K562 (cell line): ENCODE results near the gene CCL21. TPM values are rescaled to one million over a fixed set of nuclear protein-coding genes. Genes with fewer than 3 reads are reported as not detected.

Source experiments
- BRD4 ChIP-seq: fragments of 200-600 bp; sonication (generic); IDR thresholded peaks from 2 replicates; pipeline ENCODE4 v1.6.1; 2017; ENCODE audit warnings: inconsistent platforms
- CBX3 ChIP-seq, 2 experiments: IDR thresholded peaks; 1 replicate in 1 of 2; 2 replicates in 1 of 2; pipeline ENCODE4 v1.6.1; 2012; ENCODE audit warnings: inconsistent platforms in 2 of 2, low read length in 2 of 2, borderline replicate concordance in 1 of 2, control low read depth in 1 of 2
- CREB1 ChIP-seq, 2 experiments: sonication (generic) in 1 of 2; formaldehyde crosslinking in 1 of 2; IDR thresholded peaks; 2 replicates each; pipeline versions ENCODE4 v1.6.1 to v1.8.0; 2012 to 2022; ENCODE audit warnings: inconsistent platforms in 1 of 2, mild to moderate bottlenecking in 1 of 2, missing genetic modification reagents in 1 of 2, moderate library complexity in 1 of 2
- DDX20 ChIP-seq: fragments of 450-650 bp; IDR thresholded peaks from 2 replicates; pipeline ENCODE4 v1.6.1; 2016; ENCODE audit warnings: missing genetic modification characterization, low read depth, mild to moderate bottlenecking, missing compliant biosample characterization, moderate library complexity
- E2F3 ChIP-seq: fragments of 250-450 bp; sonication (Bioruptor Pico); IDR thresholded peaks from 2 replicates; pipeline ENCODE4 v1.4.0; 2020; ENCODE audit warnings: mild to moderate bottlenecking
- ETV5 ChIP-seq: sonication (generic); formaldehyde crosslinking; IDR thresholded peaks from 2 replicates; pipeline ENCODE4 v1.4.0; 2020; ENCODE audit warnings: low read depth, mild to moderate bottlenecking, missing genetic modification reagents
- PML ChIP-seq: IDR thresholded peaks from 2 replicates; pipeline ENCODE4 v1.6.1; 2012; ENCODE audit warnings: low read length, inconsistent platforms
- POLR2A ChIP-seq: fragments of 450-650 bp; conservative IDR thresholded peaks from 2 replicates; pipeline ENCODE4 v1.6.1; 2016
- POLR2G ChIP-seq: fragments of 200-400 bp; formaldehyde crosslinking; IDR thresholded peaks from 2 replicates; pipeline ENCODE4 v1.6.1; 2017; ENCODE audit warnings: low read depth, mild to moderate bottlenecking, antibody characterized with exemption, low read length, moderate library complexity
- POLR3G ChIP-seq: IDR thresholded peaks from 2 replicates; pipeline ENCODE4 v1.6.1; 2011; ENCODE audit not compliant: insufficient read length, insufficient replicate concordance; ENCODE audit errors: extremely low read depth
- PREB ChIP-seq: sonication (generic); formaldehyde crosslinking; IDR thresholded peaks from 2 replicates; pipeline ENCODE4 v1.8.1; 2023; ENCODE audit warnings: mild to moderate bottlenecking, missing genetic modification reagents
- RBFOX2 ChIP-seq: fragments of 200-400 bp; formaldehyde crosslinking; IDR thresholded peaks from 2 replicates; pipeline ENCODE4 v1.6.1; 2017; ENCODE audit warnings: low read depth, mild to moderate bottlenecking, low read length, moderate library complexity
- TFAP4 ChIP-seq: sonication (generic); formaldehyde crosslinking; IDR thresholded peaks from 2 replicates; pipeline ENCODE4 v1.8.0; 2022; ENCODE audit warnings: missing genetic modification reagents, mild to moderate bottlenecking, moderate library complexity, borderline replicate concordance
- TRIM25 ChIP-seq: fragments of 450-650 bp; IDR thresholded peaks from 2 replicates; pipeline ENCODE4 v1.7.0; 2016; ENCODE audit warnings: borderline replicate concordance
- ZBTB7A ChIP-seq: IDR thresholded peaks from 2 replicates; pipeline ENCODE4 v1.6.1; 2011; ENCODE audit warnings: low read depth, mild to moderate bottlenecking, low read length, moderate library complexity, borderline replicate concordance; ENCODE audit not compliant: control insufficient read depth
- ZFX ChIP-seq: sonication (generic); formaldehyde crosslinking; IDR thresholded peaks from 2 replicates; pipeline ENCODE4 v1.8.0; 2022; ENCODE audit warnings: mild to moderate bottlenecking, missing genetic modification reagents, moderate library complexity
- ZNF143 ChIP-seq: sonication (generic); formaldehyde crosslinking; IDR thresholded peaks from 2 replicates; pipeline ENCODE4 v1.9.0; 2022; ENCODE audit warnings: mild to moderate bottlenecking, missing genetic modification reagents
- ZNF592 ChIP-seq: fragments of 450-650 bp; IDR thresholded peaks from 2 replicates; pipeline ENCODE4 v1.6.1; 2017; ENCODE audit warnings: antibody characterized with exemption, mild to moderate bottlenecking
- ZZZ3 ChIP-seq: fragments of 450-650 bp; IDR thresholded peaks from 2 replicates; pipeline ENCODE4 v1.6.1; 2016; ENCODE audit warnings: antibody characterized with exemption, mild to moderate bottlenecking, moderate library complexity
- polyA plus RNA-seq, 8 experiments: library from polyadenylated mRNA; depleted of rRNA in 4 of 8; stranded (reverse) in 5 of 8; unstranded in 3 of 8; fragments of >200 nt; fragmentation: Nextera tagmentation in 2 of 8; fragmentation: Illumina TruSeq in 1 of 8; extraction: Ambion mirVana in 2 of 8; extraction: Trizol in 1 of 8; gene quantifications; 2 replicates each; pipeline versions ENCODE4 v1.2.1 to v1.2.3, GENCODE V29; 2011 to 2014; ENCODE audit warnings: inconsistent platforms in 1 of 8, missing spikeins in 1 of 8
- total RNA-seq, 7 experiments: library from RNA; depleted of rRNA in 6 of 7; stranded (reverse); fragments of >200 nt in 6 of 7; fragmentation: Illumina TruSeq in 2 of 7; extraction: Trizol in 2 of 7; gene quantifications; 2 replicates each; pipeline versions ENCODE4 v1.2.1 to v1.2.3, GENCODE V29; 2011 to 2021; ENCODE audit warnings: low replicate concordance in 1 of 7

Gene CCL21
- total and polyA plus RNA-seq, 9 of the 15 experiments (the other 6 are each of a cell fraction or from before 2014, with no cell fraction given) = not detected

GRCh38 chr9:34665381-34666250 is 44.3 kb downstream of the CCL21 start (continued):
- no peak for TF ChIP-seq ZNF592
- TF ChIP-seq PREB (CRISPR knock-in tag) = no peak
- TF ChIP-seq ZBTB7A = peak; percentile 96
- peak; percentile 81 for TF ChIP-seq POLR2G
- TF ChIP-seq DDX20 (tag) = no peak
- peak; percentile 42; the same call in 1 of the 2 replicates for TF ChIP-seq BRD4
- TF ChIP-seq ZNF143 (CRISPR knock-in tag) = no peak
- TF ChIP-seq TRIM25 = no peak
- TF ChIP-seq CREB1 (IDR thresholded peaks at IDR 0.05) = peak; percentile 96
- TF ChIP-seq CREB1 (CRISPR knock-in tag; IDR thresholded peaks at IDR 0.05) = peak; percentile 93
- no peak for TF ChIP-seq POLR3G
- peak; percentile 74 for TF ChIP-seq PML
- TF ChIP-seq ZZZ3 = peak; percentile 59; the same call in 1 of the 2 replicates
- peak; percentile 82 for TF ChIP-seq RBFOX2
- 0 out of 2 replicates have a peak, but pooled peaks have one; percentile 56 for TF ChIP-seq E2F3
- TF ChIP-seq ZFX = peak; percentile 31; the same call in 1 of the 2 replicates
- TF ChIP-seq CBX3 (IDR thresholded peaks at IDR 0.05; ENCODE audit: borderline replicate concordance in 1 of 2, low read length in 2 of 2) = no peak
- peak; percentile 53; the same call in 1 of the 2 replicates for TF ChIP-seq ETV5 (CRISPR knock-in tag)
- TF ChIP-seq POLR2A = peak; percentile 94
- TF ChIP-seq TFAP4 (CRISPR knock-in tag) = peak; percentile 60
